Mucosa of stomach (tissue), 1 donor: ENCODE measurements around the gene CHRNB4.
"Not testable (repeated sequence)": the region's sequence is repeated elsewhere in the genome, so short reads cannot be mapped to it uniquely, and the experiment has no call there.

Experiments used
- H3K27me3 ChIP-seq: one replicate; pipeline ENCODE4 v1.7.0; 2013; ENCODE audit warnings: mild to moderate bottlenecking, low read length; ENCODE audit not compliant: control insufficient read depth, insufficient read depth
- H3K36me3 ChIP-seq: one replicate; pipeline ENCODE4 v1.7.0; 2013; ENCODE audit warnings: low read length; ENCODE audit not compliant: control insufficient read depth, insufficient read depth
- H3K4me1 ChIP-seq: one replicate; pipeline ENCODE4 v1.7.0; 2013; ENCODE audit warnings: mild to moderate bottlenecking, low read length; ENCODE audit not compliant: control insufficient read depth, insufficient read depth
- H3K4me3 ChIP-seq: one replicate; pipeline ENCODE4 v1.7.0; 2013; ENCODE audit warnings: low read length
- H3K9ac ChIP-seq: one replicate; pipeline ENCODE4 v1.7.0; 2013; ENCODE audit warnings: mild to moderate bottlenecking, low read length, moderate library complexity
- H3K9me3 ChIP-seq: one replicate; pipeline ENCODE4 v1.7.0; 2013; ENCODE audit warnings: mild to moderate bottlenecking, low read length, moderate library complexity; ENCODE audit not compliant: control insufficient read depth
- donor health status: Pancreatic carcinoma.

The CHRNB4 gene

GRCh38 chr15:78641102-78641748 is at the start of gene CHRNB4:
Gene CHRNB4 (minus strand): TSS chr15:78641210. CDS start chr15:78641133, 77 bp downstream.
- Histone ChIP-seq H3K27me3 (peaks cover 23% of the 10 kb centered on the region), H3K9me3 (no peaks in the 10 kb centered on the region), H3K4me3 (no peak within 1 kb of the TSS), H3K9ac (no peak within 1 kb of the TSS), H3K4me1 (peaks cover 14% of the 10 kb centered on the region), H3K36me3 (no peaks in the 10 kb centered on the region)

GRCh38 chr15:78689626-78690025 is 48.6 kb upstream of the CHRNB4 start:
- H3K4me3 ChIP-seq, result no peak overlapping the region
- H3K9ac ChIP-seq, result no peak overlapping the region
- H3K27me3 ChIP-seq, result no peaks in the 10 kb centered on the region
- H3K36me3 ChIP-seq, result no peaks in the 10 kb centered on the region
- H3K4me1 ChIP-seq, result no peaks in the 10 kb centered on the region
- no peaks in the 10 kb centered on the region for H3K9me3 ChIP-seq

- Histone ChIP-seq H3K27me3 (no peaks in the 10 kb centered on the region), H3K9me3 (no peaks in the 10 kb centered on the region), H3K9ac (no peak overlapping the region), H3K36me3 (no peaks in the 10 kb centered on the region), H3K4me1 (no peaks in the 10 kb centered on the region), H3K4me3 (no peak overlapping the region)
Measured at GRCh38 chr15:78685925-78686324, 44.9 kb upstream of the CHRNB4 start.

GRCh38 chr15:78685159-78685921 is 44.3 kb upstream of the CHRNB4 start:
- no peaks in the 10 kb centered on the region for H3K9me3 ChIP-seq
- H3K4me3 ChIP-seq, result no peak overlapping the region
- H3K27me3 ChIP-seq, result no peaks in the 10 kb centered on the region
- H3K9ac ChIP-seq, result no peak overlapping the region
- H3K36me3 ChIP-seq, result no peaks in the 10 kb centered on the region
- H3K4me1 ChIP-seq, result no peaks in the 10 kb centered on the region

GRCh38 chr15:78684657-78685056 is 43.6 kb upstream of the CHRNB4 start:
- Histone ChIP-seq H3K4me3 (no peak overlapping the region), H3K36me3 (no peaks in the 10 kb centered on the region), H3K9me3 (no peaks in the 10 kb centered on the region), H3K4me1 (no peaks in the 10 kb centered on the region), H3K27me3 (no peaks in the 10 kb centered on the region), H3K9ac (no peak overlapping the region)

GRCh38 chr15:78683599-78683998 is 42.6 kb upstream of the CHRNB4 start:
- not testable (repeated sequence) for H3K4me1 ChIP-seq, H3K9me3 ChIP-seq, H3K36me3 ChIP-seq, H3K4me3 ChIP-seq, H3K9ac ChIP-seq, H3K27me3 ChIP-seq

- H3K9ac ChIP-seq, result no peak overlapping the region
- no peaks in the 10 kb centered on the region for H3K4me1 ChIP-seq
- H3K4me3 ChIP-seq, result no peak overlapping the region
- no peaks in the 10 kb centered on the region for H3K9me3 ChIP-seq
- H3K36me3 ChIP-seq, result no peaks in the 10 kb centered on the region
- no peaks in the 10 kb centered on the region for H3K27me3 ChIP-seq
Measured at GRCh38 chr15:78682693-78683410, 41.8 kb upstream of the CHRNB4 start.

- H3K9ac ChIP-seq, result no peak overlapping the region
- no peak overlapping the region for H3K4me3 ChIP-seq
- no peaks in the 10 kb centered on the region for H3K9me3 ChIP-seq
- H3K27me3 ChIP-seq, result no peaks in the 10 kb centered on the region
- no peaks in the 10 kb centered on the region for H3K4me1 ChIP-seq
- H3K36me3 ChIP-seq, result no peaks in the 10 kb centered on the region
Measured at GRCh38 chr15:78682004-78682651, 41.1 kb upstream of the CHRNB4 start.

GRCh38 chr15:78681281-78682003 is 40.4 kb upstream of the CHRNB4 start:
- H3K27me3 ChIP-seq, result no peaks in the 10 kb centered on the region
- no peaks in the 10 kb centered on the region for H3K36me3 ChIP-seq
- H3K9me3 ChIP-seq, result no peaks in the 10 kb centered on the region
- H3K4me1 ChIP-seq, result no peaks in the 10 kb centered on the region
- H3K9ac ChIP-seq, result no peak overlapping the region
- no peak overlapping the region for H3K4me3 ChIP-seq

GRCh38 chr15:78680431-78681075 is 39.5 kb upstream of the CHRNB4 start:
- H3K36me3 ChIP-seq, result no peaks in the 10 kb centered on the region
- no peaks in the 10 kb centered on the region for H3K9me3 ChIP-seq
- no peak overlapping the region for H3K4me3 ChIP-seq
- no peak overlapping the region for H3K9ac ChIP-seq
- no peaks in the 10 kb centered on the region for H3K4me1 ChIP-seq
- no peaks in the 10 kb centered on the region for H3K27me3 ChIP-seq

GRCh38 chr15:78679089-78679511 is 38.1 kb upstream of the CHRNB4 start:
- no peaks in the 10 kb centered on the region for H3K4me1 ChIP-seq
- peaks cover 3% of the 10 kb centered on the region for H3K27me3 ChIP-seq
- no peak overlapping the region for H3K4me3 ChIP-seq
- no peaks in the 10 kb centered on the region for H3K36me3 ChIP-seq
- no peaks in the 10 kb centered on the region for H3K9me3 ChIP-seq
- H3K9ac ChIP-seq, result no peak overlapping the region
